Measurements from ENCODE around the gene LTB. TPM values are rescaled to one million over a fixed set of nuclear protein-coding genes. Genes with fewer than 3 reads are reported as not detected.
A peak's percentile ranks its signal among the peaks of the same experiment; 100 is the strongest.

The LTB gene
- total and polyA plus RNA-seq, 4 donors: 0.67 to 5.3 (median 1.5) TPM

GRCh38 chr6:31620586-31621319, 38.5 kb upstream of the LTB start, which contains the start of gene PRRC2A (continued):
- TF ChIP-seq REST (IDR thresholded peaks at IDR 0.05): no peak
- no peak for TF ChIP-seq RAD21 (IDR thresholded peaks at IDR 0.05)
- TF ChIP-seq HNF4G (IDR thresholded peaks at IDR 0.05): no peak

GRCh38 chr6:31619805-31620585, 37.8 kb upstream of the LTB start:
- no peaks in the 10 kb centered on the region for H3K9me3 ChIP-seq (ENCODE audit: control insufficient read depth in 4 of 4, low read length in 3 of 4)
- H3K27ac ChIP-seq (ENCODE audit: low read depth in 1 of 2, low read length in 2 of 2): peak overlapping the region; percentile 93 to 96
- peak; percentile 22 for TF ChIP-seq ATF3 (IDR thresholded peaks at IDR 0.05)
- peak in 1 of 2 donors; percentile 55 for TF ChIP-seq JUND (IDR thresholded peaks at IDR 0.05)
- peak; percentile 93 for TF ChIP-seq SP1 (IDR thresholded peaks at IDR 0.05)
- TF ChIP-seq FOXA2 (IDR thresholded peaks at IDR 0.05): no peak
- peak; percentile 43 for TF ChIP-seq NR2F2 (IDR thresholded peaks at IDR 0.05)
- peak; percentile 98 to 99 for TF ChIP-seq EGR1 (IDR thresholded peaks at IDR 0.05; ENCODE audit: low read depth in 2 of 2)
- no peak for TF ChIP-seq RAD21 (IDR thresholded peaks at IDR 0.05)
- no peak for TF ChIP-seq CTCF (IDR thresholded peaks at IDR 0.05; ENCODE audit: low read depth, low read length, missing input control)
- peak; percentile 85 for TF ChIP-seq MAX (IDR thresholded peaks at IDR 0.05)
- peak; percentile 14 to 69 for TF ChIP-seq GABPA (IDR thresholded peaks at IDR 0.05 in 1 of 2, conservative IDR thresholded peaks at IDR 0.05 in 1 of 2)
- no peak for TF ChIP-seq FOXA1 (IDR thresholded peaks at IDR 0.05)
- peak; percentile 86 for TF ChIP-seq REST (IDR thresholded peaks at IDR 0.05)
- peak; percentile 90 for TF ChIP-seq YY1 (IDR thresholded peaks at IDR 0.05)
- TF ChIP-seq TAF1 (conservative IDR thresholded peaks at IDR 0.05): peak; percentile 65
- TF ChIP-seq ZBTB33 (IDR thresholded peaks at IDR 0.05): peak; percentile 90
- no peak for TF ChIP-seq HNF4G (IDR thresholded peaks at IDR 0.05)
- TF ChIP-seq RXRA (IDR thresholded peaks at IDR 0.05): peak; percentile 34 to 42
- peak; percentile 1 to 26 for TF ChIP-seq HNF4A (conservative IDR thresholded peaks at IDR 0.05)
- H3K4me1 ChIP-seq (ENCODE audit: control insufficient read depth in 4 of 4, insufficient read depth in 4 of 4, low read length in 3 of 4): peaks cover 7 to 19% (median 10%) of the 10 kb centered on the region in 4 donors
- peaks cover under 1 to 16% (median 12%) of the 10 kb centered on the region in 4 donors for H3K36me3 ChIP-seq (ENCODE audit: control insufficient read depth in 4 of 4, insufficient read depth in 3 of 4, low read depth in 1 of 4, low read length in 3 of 4)
- DNase-seq (ENCODE audit: low spot score): peak; percentile 95
- H3K9ac ChIP-seq (ENCODE audit: low read depth in 1 of 2, low read length in 2 of 2): peak overlapping the region; percentile 0 to 42
- under 1% methylated on average over 50 of the region's 50 CpGs for WGBS
- peak overlapping the region; percentile 59 to 76 (median 71) for H3K4me3 ChIP-seq (ENCODE audit: low read depth in 1 of 3, low read length in 3 of 3)
- H3K27me3 ChIP-seq (ENCODE audit: control insufficient read depth in 4 of 4, insufficient read depth in 4 of 4, low read length in 3 of 4): no peaks in the 10 kb centered on the region

Data from liver (tissue), 9 donors.